HG02870 (cell line): ENCODE data around the gene CCDC9.
"Not testable (repeated sequence)": the region's sequence is repeated elsewhere in the genome, so short reads cannot be mapped to it uniquely, and the experiment has no call there.

ENCODE experiments used
- ATAC-seq: cut with Tn5 transposase; IDR thresholded peaks from one replicate; pipeline ENCODE4 v1.9.1; 2021; ENCODE audit warnings: mild to moderate bottlenecking, moderate library complexity; ENCODE audit not compliant: unreplicated experiment

The CCDC9 gene

DNA sequence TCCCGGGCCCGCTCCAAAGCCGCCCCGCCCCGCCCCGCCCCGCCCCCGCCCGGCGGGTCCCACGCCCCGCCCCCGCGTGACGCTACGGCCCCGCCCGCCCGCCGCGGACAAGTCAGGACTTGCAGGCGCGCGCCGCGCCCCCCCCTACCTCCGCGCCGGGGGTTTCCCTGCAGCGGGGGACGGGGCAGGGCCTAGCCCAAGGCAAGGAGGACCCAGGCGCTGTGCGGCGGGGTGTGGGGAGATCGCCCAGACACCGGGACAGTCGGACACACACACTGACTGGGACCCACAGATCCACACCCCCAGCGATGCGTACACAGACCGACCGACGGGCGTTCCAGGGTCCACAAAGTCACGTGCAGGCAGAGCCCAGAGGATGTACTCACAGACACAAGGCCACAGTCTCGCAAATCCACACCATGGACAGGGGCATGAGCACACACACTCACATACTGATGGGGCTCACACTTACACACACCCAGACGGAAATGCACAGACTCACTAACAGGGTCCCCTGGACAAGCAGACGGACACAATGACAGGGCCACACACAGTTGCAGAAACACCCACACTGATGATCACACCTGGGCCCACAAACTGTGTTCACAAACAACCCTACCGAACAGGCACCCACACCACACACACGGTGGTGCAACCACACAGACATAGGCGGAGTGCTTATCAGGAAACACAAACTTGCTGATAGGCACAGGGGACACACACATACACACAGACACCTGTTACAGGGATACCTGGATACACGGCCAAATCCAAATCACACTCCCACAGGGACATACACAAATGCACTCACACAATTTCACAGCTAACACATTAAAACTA, 24.9 kb upstream of the CCDC9 start:
- no peak for ATAC-seq

DNA sequence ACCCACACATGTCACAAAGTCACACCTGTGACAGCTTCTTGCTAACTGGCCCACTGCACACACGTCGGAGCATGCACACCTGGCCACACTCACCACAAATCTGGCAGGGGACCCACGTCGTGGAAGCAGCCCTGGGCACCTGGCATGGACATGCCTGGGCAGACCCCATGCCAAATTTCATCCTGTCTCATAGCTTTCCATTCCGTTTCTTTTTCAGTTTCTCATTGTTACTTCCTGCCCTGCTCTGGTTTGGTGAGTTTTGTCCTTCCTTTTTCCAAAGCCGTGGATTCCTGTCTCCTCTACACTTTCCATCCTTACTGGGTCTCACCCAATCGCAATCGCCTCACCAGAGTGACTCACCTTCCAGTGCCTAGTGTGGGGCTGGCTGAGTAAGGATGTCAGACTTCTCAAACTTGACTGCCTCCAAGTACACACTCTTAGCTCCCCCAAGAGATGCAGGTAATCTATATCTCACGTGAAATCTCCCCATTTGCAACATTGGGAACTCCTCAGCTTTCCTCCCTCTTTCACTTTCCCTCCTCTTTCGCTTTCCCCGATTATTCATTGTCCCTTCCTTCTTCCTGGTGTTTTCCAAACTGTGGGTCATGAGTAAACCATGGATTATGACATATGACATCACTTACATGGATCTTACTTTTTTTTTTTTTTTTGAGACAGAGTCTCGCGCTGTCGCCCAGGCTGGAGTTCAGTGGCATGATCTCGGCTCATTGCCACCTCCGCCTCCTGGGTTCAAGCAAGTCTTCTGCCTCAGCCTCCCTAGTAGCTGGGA, 23.7 kb upstream of the CCDC9 start:
- ATAC-seq: no peak

DNA sequence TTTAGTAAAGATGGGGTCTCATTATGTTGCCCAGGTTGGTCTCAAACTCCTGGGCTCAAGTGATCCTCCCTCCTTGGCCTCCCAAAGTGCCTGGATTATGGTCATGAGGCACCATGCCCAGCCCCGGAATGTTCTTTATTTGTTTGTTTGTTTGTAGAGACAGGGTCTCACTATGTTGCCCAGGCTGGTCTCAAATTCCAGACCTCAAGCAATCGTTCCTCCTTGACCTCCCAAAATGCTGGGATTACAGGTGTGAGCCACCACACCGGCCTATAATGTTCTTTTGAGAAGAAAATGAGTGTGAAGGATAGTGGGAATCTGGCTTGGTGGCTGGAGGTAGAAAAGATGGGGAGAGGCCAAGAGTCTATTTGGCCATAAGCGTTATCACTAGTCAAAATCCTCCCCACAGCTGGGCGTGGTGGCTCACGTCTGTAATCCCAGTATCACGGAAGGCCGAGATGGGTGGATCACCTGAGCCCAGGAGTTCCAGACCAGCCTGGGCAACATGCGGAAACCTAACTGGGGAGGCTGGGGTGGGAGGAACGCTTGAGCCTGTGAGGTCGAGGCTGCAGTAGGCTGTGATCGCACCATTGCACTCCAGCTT, 20.2 kb upstream of the CCDC9 start:
- no peak for ATAC-seq

DNA sequence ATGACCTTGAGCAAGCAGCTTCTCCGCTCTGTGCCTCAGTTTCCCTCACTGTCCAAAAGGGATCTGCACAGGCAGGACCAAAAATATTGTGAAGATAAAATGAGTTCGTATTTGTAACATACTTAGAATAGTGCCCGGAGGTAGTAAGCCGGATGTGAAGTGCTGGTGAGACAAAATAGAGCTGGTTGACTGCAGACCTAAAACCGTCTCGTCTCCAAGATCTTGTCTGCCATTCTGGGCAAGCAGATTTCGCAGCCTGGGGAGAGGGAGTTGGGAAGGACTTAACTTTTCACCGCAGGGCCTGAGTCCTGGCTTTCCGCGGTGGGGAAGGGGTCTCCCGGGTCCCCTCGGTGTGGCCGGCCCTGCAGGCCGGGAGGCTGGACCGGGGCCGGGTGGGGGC, 17.2 kb upstream of the CCDC9 start:
- no peak for ATAC-seq

DNA sequence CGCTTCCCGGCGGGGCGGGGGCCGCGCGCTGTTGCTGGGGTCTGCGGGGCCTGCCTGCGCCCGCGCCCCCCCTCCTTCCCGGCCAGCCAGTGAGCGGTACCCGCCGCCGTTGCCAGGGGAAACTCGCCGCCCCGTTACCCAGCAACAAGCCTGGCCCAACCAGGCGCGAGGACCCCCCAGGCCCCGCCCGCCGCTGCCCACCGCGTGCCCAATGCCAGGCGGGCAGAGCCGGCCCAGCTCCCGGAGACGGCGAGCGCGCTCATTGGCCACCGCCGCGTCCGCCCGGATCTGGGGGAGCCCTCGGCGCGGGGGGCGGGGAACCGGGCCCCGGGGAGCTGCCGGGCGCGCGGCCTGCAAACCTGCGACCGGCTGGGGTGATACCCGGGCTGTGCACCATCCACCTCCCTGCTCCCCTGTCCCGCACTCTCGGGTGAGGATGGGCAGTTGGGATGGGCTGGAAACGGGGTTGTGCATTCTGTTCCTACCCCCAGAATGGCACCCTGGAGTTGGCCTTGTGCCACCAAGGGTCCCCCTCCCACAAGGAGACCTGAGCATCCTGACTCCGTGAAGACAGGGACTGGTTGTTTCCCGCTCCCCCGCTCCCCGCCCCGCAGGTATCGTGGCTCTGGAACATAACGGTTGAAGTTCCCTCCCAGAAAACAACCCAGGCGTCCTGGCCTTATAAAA, 16.6 kb upstream of the CCDC9 start:
- ATAC-seq: no peak

DNA sequence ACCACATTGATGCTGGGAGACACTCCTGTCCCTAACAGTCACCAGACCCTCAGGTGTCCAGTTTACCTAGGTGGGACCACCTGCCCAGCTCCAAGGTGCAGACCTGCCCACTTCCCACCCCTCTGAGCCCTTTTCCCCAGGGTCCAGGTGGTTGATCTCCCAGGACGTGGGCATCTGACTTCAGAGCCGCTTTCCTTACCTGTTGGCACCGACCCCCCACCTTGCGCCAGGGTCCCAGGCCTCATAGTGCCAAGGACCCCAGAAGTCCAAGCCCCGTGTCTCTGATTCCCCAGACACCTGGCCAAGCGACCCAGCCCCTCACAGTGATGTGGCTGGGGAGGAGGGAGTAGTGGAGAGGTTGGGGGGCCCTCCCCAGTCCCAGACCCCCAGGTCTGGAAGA, 15.8 kb upstream of the CCDC9 start:
- no peak for ATAC-seq

DNA sequence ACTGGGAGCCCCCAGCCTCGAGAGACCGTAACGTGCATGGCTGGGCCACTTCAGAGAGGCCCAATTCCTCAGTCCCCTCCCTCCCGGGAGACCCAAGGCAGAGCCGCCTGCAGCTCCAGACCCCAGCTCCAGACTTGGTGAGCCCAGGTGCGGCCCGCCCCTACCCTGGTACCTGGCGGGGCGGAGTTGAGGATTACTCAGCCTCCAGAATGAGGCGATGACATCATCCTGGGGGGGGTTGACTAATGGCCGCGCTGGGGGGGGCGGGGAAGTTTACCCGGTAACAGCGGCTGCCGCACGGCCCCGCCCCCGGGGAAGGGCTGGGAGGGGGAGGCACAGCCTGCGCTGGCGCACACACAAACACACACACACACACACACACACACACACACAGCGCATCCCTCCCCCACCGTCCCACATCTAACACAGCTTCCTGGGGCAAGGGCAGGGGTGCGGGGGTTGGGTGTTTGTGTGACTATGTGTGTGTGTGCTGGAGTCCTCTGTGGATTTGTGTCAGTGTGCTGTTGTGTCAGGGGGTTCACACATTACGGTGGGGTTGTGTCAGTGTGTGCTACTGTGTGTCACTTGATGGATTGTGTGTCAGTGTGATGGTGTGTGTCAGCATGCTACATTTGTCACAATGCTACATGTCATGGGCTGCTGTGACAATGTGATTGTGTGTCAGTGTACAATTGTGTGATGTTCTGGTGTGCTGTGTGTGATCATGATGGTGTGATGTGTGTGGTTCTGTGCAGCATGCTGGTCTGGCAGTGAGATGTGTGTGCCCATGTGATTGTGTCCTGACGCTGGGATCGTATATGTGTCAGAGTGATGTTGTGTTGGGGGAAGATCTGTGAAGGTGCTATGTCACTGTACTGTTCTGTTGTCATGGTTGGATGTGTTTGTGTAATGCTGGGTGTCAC, 15.1 kb upstream of the CCDC9 start:
- ATAC-seq: no peak

DNA sequence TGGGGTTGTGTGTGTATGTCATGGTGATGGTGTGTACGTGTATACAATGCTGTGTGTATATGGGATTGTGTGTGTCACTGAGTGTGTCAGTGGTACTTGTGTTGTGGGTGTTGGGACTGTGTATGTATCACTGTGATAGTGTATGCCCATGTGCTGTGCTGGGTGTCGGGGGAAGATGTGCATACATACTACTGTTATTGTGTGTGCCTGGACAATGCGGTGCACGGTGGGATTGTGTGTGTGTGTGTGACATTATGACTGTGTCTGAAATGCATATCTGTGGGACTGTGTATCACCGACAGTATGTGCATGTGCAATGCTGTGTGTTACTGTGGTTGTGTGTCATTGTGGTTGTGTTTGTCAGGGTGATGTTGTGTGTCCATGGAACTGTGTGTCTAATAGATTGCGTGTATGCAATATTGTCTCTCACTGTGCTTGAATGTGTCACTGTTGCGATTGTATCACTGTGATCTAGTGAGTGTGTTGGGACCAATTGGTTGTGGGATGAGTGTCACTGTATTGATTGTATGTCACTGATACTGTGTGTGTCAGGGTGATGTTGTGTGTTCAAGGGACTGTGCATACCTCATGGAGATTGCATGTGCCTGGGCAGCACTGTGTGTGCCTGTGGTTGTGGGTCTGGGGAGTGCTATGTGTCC, 14.3 kb upstream of the CCDC9 start:
- no peak for ATAC-seq

DNA sequence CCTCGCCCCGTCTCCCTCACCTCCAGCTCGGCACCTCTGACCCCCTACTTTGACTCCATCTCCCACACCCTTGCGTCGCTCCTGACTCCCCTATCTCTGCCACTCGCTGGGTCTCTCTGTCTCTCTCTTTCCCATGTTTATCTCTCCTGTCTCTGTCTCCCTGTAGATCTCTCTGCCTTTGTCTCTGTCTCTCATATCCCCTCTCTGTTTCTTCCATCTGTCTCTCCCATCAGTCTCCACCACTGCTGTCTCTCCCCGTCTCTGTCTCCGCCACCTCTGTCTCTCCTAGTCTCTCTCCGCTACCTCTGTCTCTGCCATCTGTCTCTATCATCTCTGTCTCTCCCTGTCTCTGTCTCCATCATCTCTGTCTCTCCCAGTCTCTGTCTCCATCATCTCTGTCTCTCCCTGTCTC, 13.0 kb upstream of the CCDC9 start:
- no peak for ATAC-seq

DNA sequence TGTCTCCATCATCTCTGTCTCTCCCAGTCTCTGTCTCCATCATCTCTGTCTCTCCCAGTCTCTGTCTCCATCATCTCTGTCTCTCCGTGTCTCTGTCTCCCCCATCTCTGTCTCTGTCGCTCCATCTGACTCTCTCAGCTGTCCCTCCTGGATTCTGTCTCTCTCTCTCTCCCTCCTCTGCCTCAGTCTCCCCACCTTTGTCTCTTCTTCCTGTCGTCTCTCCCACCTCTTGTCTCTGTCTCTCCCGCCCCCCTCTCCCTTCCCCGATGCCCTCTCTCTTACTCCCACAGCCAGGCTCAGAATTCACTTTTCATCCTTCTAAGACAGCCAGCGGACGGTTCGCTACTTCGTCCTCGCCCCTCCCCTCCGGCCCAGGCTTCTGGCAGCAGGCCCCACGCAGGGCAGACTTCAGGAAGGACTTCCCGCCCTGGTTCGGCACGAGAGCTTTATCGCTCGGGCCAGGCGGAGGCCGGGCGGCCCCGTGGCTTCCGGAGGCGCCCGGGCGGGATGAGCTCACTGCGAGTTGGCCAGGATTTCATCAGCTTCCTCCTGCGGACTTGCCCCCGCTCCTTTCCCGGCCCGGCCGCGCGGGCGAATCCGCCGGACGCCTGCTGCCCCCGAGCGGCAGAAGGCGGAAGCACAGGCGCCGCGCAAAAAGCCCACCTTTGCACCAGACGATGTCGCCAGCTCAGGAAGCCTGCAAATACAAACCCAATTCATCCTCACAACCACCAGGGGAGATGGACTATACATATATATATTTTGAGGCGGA, 12.4 kb upstream of the CCDC9 start:
- ATAC-seq: peak; percentile 46

DNA sequence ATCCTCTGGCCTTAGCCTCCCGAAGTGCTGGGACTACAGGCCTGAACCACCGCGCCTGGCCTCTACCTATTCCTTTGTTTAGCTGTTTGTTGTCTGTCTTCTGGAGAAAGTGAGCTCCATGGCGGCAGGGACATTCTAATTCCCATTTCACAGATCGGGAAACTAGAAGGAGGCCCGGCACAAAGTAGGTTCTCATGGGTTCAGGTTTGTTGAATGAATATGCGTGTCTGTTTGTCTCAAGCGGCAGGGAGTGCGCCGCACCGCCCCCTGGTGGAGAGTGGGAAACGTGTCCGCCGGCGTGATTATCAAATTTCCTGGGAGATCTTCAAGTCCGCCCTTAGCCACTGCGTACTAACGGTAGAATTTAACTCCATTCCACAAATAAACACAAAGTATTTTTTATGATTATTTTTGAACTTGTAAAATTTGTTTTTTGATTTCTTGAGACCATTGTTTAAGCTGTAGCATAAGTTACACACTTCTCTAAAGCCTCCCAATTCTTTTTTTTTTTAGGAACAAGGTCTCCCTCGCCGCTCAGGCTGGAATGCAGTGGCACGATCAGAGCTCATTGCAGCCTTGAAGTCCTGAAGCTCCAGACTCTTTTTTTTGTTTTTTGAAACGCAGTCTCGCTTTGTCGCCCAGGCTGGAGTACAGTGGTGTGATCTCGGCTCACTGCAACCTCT, 8.9 kb upstream of the CCDC9 start:
- ATAC-seq: no peak

DNA sequence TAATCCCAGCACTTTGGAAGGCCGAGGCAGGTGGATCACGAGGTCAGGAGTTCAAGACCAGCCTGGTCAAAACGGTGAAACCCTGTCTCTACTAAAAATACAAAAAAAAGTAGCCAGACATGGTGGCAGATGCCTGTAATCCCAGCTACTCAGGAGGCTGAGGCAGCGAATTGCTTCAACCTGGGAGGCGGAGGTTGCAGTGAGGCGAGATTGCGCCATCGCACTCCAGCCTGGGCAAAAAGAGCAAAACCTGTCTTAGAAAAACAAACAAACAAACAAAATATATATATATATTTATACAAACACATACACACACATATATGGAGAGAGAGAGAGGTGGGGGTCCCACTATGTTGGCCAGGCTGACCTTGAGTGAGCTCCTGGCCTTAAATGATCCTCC, 3.3 kb upstream of the CCDC9 start:
- not testable (repeated sequence) for ATAC-seq

DNA sequence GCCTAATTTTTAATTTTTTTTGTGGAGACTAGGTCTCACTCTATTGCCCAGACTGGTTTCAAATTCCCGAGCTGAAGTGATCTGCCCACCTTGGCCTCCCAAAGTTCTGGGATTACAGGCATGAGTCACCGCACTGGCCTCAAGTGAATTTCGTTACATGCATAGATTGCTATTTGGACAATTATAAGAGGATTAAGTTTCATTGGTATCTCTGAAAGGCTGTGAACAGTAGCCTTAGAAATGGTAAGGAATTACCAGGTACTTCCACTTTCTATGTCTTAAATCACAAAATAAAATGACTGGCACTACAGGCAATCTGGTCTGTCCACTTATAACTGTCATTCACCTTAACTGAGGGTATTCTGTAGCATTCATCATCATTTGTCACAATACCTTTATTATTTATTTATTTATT, 2.9 kb upstream of the CCDC9 start:
- no peak for ATAC-seq

DNA sequence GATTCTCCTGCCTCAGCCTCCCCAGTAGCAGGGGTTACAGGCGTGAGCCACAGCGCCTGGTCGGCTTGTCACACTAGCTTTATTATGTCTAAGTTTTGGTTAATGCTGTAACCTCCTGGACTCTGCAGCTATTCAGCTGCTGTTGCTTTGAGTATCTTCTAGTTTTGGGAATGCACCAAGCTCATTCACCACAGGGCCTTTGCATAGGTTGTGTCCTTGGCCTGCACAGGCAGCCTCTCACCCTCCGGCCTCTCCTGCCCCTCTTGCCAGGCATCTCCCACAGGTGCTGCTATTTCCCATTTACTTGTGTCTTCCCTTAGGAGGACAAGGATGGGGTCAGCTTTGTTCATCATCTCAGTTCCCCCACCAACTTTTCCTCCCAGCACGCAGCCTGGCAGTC, 2.4 kb upstream of the CCDC9 start:
- ATAC-seq: no peak

DNA sequence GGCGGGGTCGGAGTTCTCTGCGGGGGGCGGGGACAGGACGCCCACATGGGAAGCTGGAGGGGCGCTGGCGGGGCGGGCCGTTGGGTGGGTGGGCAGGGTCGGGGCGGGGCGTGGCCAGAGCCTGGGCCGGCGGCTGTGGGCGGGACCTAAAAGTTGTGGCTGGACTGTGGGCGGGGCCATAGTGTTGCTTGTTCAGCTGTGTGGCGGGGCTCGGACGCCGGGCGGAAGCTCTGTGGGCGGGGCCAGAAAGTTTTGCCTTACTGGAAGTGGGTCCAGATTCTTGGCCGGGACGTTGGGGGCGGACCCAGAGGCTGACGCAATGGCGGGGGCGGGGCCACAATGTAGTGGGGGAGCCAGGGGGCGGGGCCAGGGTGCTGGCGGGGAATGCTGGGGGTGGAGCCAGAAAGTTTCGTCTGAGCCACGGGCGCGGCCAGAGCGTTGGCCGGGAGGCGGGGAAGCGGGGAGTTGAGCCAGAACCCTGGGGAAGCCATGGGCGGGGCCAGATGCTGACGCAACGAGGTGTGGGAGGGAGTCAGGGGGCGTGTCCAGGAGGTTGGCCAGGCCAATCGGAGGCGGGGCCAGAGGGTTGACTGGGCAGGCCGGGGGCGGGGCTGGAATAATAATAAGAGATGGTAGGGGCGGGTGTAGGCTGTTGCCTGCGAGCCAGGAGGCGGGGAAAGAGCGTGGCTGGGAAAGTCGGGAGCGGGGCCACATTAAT, 527 bp downstream of the CCDC9 start:
- ATAC-seq: peak; percentile 70

DNA sequence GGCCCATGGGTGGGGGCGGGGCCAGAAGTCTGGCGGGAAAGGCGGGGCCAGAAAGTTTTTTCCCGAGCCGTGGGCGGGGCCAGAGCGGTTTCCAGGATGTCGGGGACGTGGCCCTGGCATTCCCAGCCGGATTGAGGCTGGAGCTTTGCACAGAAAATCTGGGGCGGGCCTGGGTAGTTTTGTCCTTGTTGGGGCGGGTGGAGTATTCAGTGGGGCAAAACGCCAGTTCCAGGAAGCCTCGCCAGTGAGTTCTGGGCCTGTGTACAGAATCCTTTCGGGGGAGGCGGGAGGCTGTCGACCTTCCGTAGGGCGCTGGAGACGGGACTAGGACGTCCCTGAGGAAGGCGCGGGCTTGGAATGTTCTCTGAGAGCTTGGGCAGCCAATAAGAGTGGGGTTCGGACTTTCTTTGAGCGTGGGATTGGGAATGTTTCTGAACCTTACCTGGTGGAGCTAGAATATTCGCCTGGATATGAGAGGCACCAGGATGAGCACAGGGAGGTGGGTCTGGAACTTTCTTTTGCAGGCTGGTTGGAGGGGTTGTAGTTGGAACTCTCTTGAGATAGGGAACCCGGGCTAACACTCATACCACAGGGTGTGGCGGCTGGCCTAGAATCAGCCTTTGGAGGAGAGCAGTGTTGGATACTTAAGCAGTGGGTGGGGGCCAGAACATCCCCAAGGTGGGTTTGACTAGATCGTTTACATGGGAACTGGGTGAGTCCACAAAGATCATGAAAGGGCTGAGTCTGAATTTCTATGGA, 1.3 kb downstream of the CCDC9 start:
- no peak for ATAC-seq

DNA sequence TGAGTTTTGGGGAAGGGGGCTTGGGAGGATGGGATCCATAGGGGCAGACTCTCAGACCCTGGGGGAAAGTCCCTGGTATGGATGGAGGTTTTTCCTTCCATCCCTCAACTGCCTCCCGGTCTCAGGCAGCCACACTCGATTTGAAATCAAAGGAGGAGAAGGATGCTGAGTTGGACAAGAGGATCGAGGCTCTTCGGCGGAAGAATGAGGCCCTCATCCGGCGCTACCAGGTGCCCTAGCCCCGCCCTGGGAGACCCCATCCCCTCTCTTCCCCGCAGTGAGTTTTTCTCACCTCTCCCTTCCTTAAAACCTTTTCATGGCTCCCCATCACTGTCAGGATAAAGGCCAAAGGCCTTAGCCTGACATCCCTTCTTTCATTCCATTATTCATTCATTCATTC, 2.1 kb downstream of the CCDC9 start:
- no peak for ATAC-seq
